ENCODE measurements around the gene MAGI3.
"Not testable (repeated sequence)": the region's sequence is repeated elsewhere in the genome, so short reads cannot be mapped to it uniquely, and the experiment has no call there.

MAGI3 gene

GRCh38 chr1:113452921-113453770 is 62.8 kb downstream of the MAGI3 start:
- no peak for DNase-seq

GRCh38 chr1:113453771-113454083 is 63.4 kb downstream of the MAGI3 start:
- DNase-seq = no peak

GRCh38 chr1:113455374-113455773 is 65.1 kb downstream of the MAGI3 start:
- DNase-seq = no peak

- no peak for DNase-seq
Measured at GRCh38 chr1:113456967-113457366, 66.7 kb downstream of the MAGI3 start.

GRCh38 chr1:113459279-113459678 is 69.0 kb downstream of the MAGI3 start:
- DNase-seq = no peak

- no peak for DNase-seq
Measured at GRCh38 chr1:113467991-113468390, 77.7 kb downstream of the MAGI3 start.

- DNase-seq = not testable (repeated sequence)
Measured at GRCh38 chr1:113478427-113479195, 88.3 kb downstream of the MAGI3 start.

- DNase-seq = no peak
Measured at GRCh38 chr1:113479713-113480676, 89.7 kb downstream of the MAGI3 start.

GRCh38 chr1:113485131-113485530 is 94.8 kb downstream of the MAGI3 start:
- not testable (repeated sequence) for DNase-seq

GRCh38 chr1:113488576-113489177 is 98.4 kb downstream of the MAGI3 start:
- DNase-seq = no peak

- DNase-seq = no peak
Measured at GRCh38 chr1:113490384-113490783, 100.1 kb downstream of the MAGI3 start.

- no peak for DNase-seq
Measured at GRCh38 chr1:113493533-113493932, 103.2 kb downstream of the MAGI3 start.

- no peak for DNase-seq
Measured at GRCh38 chr1:113505357-113505756, 115.0 kb downstream of the MAGI3 start.

GRCh38 chr1:113507552-113508214 is 117.4 kb downstream of the MAGI3 start:
- no peak for DNase-seq

- no peak for DNase-seq
Measured at GRCh38 chr1:113508364-113509164, 118.2 kb downstream of the MAGI3 start.

- DNase-seq = not testable (repeated sequence)
Measured at GRCh38 chr1:113509766-113510165, 119.5 kb downstream of the MAGI3 start.

- no peak for DNase-seq
Measured at GRCh38 chr1:113511269-113511668, 121.0 kb downstream of the MAGI3 start.

- DNase-seq = no peak
Measured at GRCh38 chr1:113515498-113515897, 125.2 kb downstream of the MAGI3 start.

- no peak for DNase-seq
Measured at GRCh38 chr1:113517346-113517745, 127.0 kb downstream of the MAGI3 start.

- DNase-seq = no peak
Measured at GRCh38 chr1:113517983-113518382, 127.7 kb downstream of the MAGI3 start.

- no peak for DNase-seq
Measured at GRCh38 chr1:113519556-113519955, 129.2 kb downstream of the MAGI3 start.
